SK-N-SH treated with all-trans-retinoic acid at 6 μM for 48 hours (cell line): ENCODE measurements around the gene TBC1D7.

Experiments used
- CSDC2 ChIP-seq: fragments of 250-450 bp; sonication (Bioruptor Pico); IDR thresholded peaks from 2 replicates; pipeline ENCODE4 v1.5.0; 2020; ENCODE audit warnings: mild to moderate bottlenecking, moderate library complexity
- GLIS3 ChIP-seq: fragments of 250-450 bp; sonication (Bioruptor Pico); IDR thresholded peaks from 2 replicates; pipeline ENCODE4 v1.5.0; 2020; ENCODE audit warnings: mild to moderate bottlenecking, moderate library complexity
- TF ChIP-seq, protein P1 (sequence below): fragments of 250-450 bp; sonication (Bioruptor Pico); IDR thresholded peaks from 2 replicates; pipeline ENCODE4 v1.8.0; 2020; ENCODE audit warnings: mild to moderate bottlenecking, moderate library complexity, borderline replicate concordance
- TF ChIP-seq, protein P2 (sequence below): fragments of 250-450 bp; sonication (Bioruptor Pico); IDR thresholded peaks from 2 replicates; pipeline ENCODE4 v1.8.0; 2021; ENCODE audit warnings: low read depth, mild to moderate bottlenecking, moderate library complexity, borderline replicate concordance

DNA sequence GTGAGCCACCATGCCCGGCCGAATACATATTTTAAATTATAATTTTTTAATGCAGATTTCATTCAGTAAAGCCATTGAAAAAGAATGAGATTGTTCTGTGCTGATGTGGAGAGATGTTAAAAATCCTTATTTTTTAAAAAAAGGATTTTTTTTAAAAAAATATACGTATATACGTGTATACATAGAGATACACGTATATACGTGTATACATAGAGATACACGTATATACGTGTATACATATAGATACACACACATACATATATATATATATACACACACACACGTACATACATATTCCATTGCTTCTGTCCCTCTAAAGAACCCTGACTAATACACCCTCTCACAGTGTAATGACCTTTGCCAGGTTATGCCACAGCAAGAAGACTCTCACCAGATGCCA lies 23.8 kb upstream of the TBC1D7 start:
- TF ChIP-seq GLIS3 (CRISPR knock-in tag) (no peak), CSDC2 (CRISPR knock-in tag) (no peak)
- TF ChIP-seq, protein P1, sequence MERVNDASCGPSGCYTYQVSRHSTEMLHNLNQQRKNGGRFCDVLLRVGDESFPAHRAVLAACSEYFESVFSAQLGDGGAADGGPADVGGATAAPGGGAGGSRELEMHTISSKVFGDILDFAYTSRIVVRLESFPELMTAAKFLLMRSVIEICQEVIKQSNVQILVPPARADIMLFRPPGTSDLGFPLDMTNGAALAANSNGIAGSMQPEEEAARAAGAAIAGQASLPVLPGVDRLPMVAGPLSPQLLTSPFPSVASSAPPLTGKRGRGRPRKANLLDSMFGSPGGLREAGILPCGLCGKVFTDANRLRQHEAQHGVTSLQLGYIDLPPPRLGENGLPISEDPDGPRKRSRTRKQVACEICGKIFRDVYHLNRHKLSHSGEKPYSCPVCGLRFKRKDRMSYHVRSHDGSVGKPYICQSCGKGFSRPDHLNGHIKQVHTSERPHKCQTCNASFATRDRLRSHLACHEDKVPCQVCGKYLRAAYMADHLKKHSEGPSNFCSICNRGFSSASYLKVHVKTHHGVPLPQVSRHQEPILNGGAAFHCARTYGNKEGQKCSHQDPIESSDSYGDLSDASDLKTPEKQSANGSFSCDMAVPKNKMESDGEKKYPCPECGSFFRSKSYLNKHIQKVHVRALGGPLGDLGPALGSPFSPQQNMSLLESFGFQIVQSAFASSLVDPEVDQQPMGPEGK (CRISPR knock-in tag): no peak
- TF ChIP-seq, protein P2, sequence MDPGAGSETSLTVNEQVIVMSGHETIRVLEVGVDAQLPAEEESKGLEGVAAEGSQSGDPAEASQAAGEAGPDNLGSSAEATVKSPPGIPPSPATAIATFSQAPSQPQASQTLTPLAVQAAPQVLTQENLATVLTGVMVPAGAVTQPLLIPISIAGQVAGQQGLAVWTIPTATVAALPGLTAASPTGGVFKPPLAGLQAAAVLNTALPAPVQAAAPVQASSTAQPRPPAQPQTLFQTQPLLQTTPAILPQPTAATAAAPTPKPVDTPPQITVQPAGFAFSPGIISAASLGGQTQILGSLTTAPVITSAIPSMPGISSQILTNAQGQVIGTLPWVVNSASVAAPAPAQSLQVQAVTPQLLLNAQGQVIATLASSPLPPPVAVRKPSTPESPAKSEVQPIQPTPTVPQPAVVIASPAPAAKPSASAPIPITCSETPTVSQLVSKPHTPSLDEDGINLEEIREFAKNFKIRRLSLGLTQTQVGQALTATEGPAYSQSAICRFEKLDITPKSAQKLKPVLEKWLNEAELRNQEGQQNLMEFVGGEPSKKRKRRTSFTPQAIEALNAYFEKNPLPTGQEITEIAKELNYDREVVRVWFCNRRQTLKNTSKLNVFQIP (CRISPR knock-in tag): no peak
